Astrocyte (in vitro differentiated cells and primary cell): ENCODE measurements around the gene MARVELD3. TPM values are rescaled to one million over a fixed set of nuclear protein-coding genes. Genes with fewer than 3 reads are reported as not detected.

Experiments
- DNase-seq: peaks from one replicate; pipeline ENCODE4 v3.0.0-alpha.2; 2010; ENCODE audit warnings: low read depth
- FAIRE-seq: peaks from 2 replicates; lab custom pipeline; 2011; peaks lifted over from hg19 to GRCh38; lab: Jason Lieb, UNC
- H2AFZ ChIP-seq: 2 replicates; pipeline ENCODE4 v1.6.0; 2012; ENCODE audit warnings: low read depth, low read length, inconsistent platforms
- H3K27ac ChIP-seq: 2 replicates; pipeline ENCODE4 v1.5.1; 2011; ENCODE audit warnings: low read depth, low read length, inconsistent platforms
- H3K27me3 ChIP-seq: 2 replicates; pipeline ENCODE4 v1.6.0; 2011; ENCODE audit warnings: low read length, inconsistent platforms; ENCODE audit not compliant: insufficient read depth
- H3K36me3 ChIP-seq: 2 replicates; pipeline ENCODE4 v1.5.1; 2011; ENCODE audit warnings: low read length, inconsistent platforms; ENCODE audit not compliant: insufficient read depth
- H3K4me1 ChIP-seq: 2 replicates; pipeline ENCODE4 v1.5.1; 2011; ENCODE audit warnings: low read length, inconsistent platforms; ENCODE audit not compliant: insufficient read depth
- H3K4me2 ChIP-seq: 2 replicates; pipeline ENCODE4 v1.6.0; 2012; ENCODE audit warnings: low read length, inconsistent platforms
- H3K4me3 ChIP-seq: 2 replicates; pipeline ENCODE4 v1.5.1; 2011; ENCODE audit warnings: low read depth, mild to moderate bottlenecking, low read length, inconsistent platforms; ENCODE audit not compliant: insufficient read depth
- H3K79me2 ChIP-seq: 2 replicates; pipeline ENCODE4 v1.6.0; 2012; ENCODE audit warnings: mild to moderate bottlenecking, low read length, inconsistent platforms; ENCODE audit not compliant: insufficient read depth
- H3K9ac ChIP-seq: 2 replicates; pipeline ENCODE4 v1.6.0; 2012; ENCODE audit warnings: mild to moderate bottlenecking, low read length, inconsistent platforms
- H3K9me3 ChIP-seq: 2 replicates; pipeline ENCODE4 v1.5.1; 2012; ENCODE audit warnings: low read depth, mild to moderate bottlenecking, low read length, inconsistent platforms; ENCODE audit not compliant: insufficient read depth
- H4K20me1 ChIP-seq: 2 replicates; pipeline ENCODE4 v1.6.0; 2012; ENCODE audit warnings: low read length, inconsistent platforms; ENCODE audit not compliant: insufficient read depth
- H3K27ac Mint-ChIP-seq: one replicate; pipeline ENCODE4 v1.8.0; 2021; ENCODE audit warnings: mild to moderate bottlenecking, mixed read lengths; ENCODE audit not compliant: unreplicated experiment
- H3K27me3 Mint-ChIP-seq: one replicate; pipeline ENCODE4 v1.8.0; 2021; ENCODE audit warnings: low read depth, mixed read lengths; ENCODE audit not compliant: unreplicated experiment
- H3K36me3 Mint-ChIP-seq: one replicate; pipeline ENCODE4 v1.8.0; 2021; ENCODE audit warnings: low read depth, mixed read lengths; ENCODE audit not compliant: unreplicated experiment
- H3K4me1 Mint-ChIP-seq: one replicate; pipeline ENCODE4 v1.8.0; 2021; ENCODE audit warnings: low read depth, mixed read lengths; ENCODE audit not compliant: unreplicated experiment
- H3K4me3 Mint-ChIP-seq: one replicate; pipeline ENCODE4 v1.8.0; 2021; ENCODE audit warnings: mild to moderate bottlenecking, moderate library complexity, mixed read lengths; ENCODE audit not compliant: unreplicated experiment
- H3K9me3 Mint-ChIP-seq: one replicate; pipeline ENCODE4 v1.8.0; 2021; ENCODE audit warnings: mild to moderate bottlenecking, mixed read lengths; ENCODE audit not compliant: unreplicated experiment
- CTCF ChIP-seq: IDR thresholded peaks from 2 replicates; pipeline ENCODE4 v1.5.1; 2011; ENCODE audit warnings: low read depth, mild to moderate bottlenecking, inconsistent platforms, low read length, moderate library complexity; ENCODE audit not compliant: insufficient read depth
- EZH2 ChIP-seq: IDR thresholded peaks from 2 replicates; pipeline ENCODE4 v1.6.1; 2012; ENCODE audit warnings: mild to moderate bottlenecking, low read length, inconsistent platforms; ENCODE audit not compliant: insufficient read depth
- total RNA-seq: library from RNA; stranded (reverse); gene quantifications from 2 replicates; pipeline ENCODE4 v1.2.1, GENCODE V29; 2021

Gene MARVELD3
- total RNA-seq, 1 donor from 2014 or later = 1.4 TPM

GRCh38 chr16:71629278-71630016, 3.5 kb downstream of the MARVELD3 start:
- H2AFZ ChIP-seq = no peak overlapping the region
- H3K4me3 Mint-ChIP-seq = no peak overlapping the region
- H3K36me3 ChIP-seq = no peaks in the 10 kb centered on the region
- peaks cover 16% of the 10 kb centered on the region for H3K27me3 ChIP-seq
- H3K27ac ChIP-seq = no peak overlapping the region
- DNase-seq (no peak), FAIRE-seq (no peak)
- peaks cover 18% of the 10 kb centered on the region for H3K4me1 Mint-ChIP-seq
- H3K4me2 ChIP-seq = no peak overlapping the region
- H3K9me3 Mint-ChIP-seq = no peaks in the 10 kb centered on the region
- H3K4me3 ChIP-seq = no peak overlapping the region
- no peaks in the 10 kb centered on the region for H3K9me3 ChIP-seq
- peaks cover 6% of the 10 kb centered on the region for H3K4me1 ChIP-seq
- H3K36me3 Mint-ChIP-seq = peaks cover 4% of the 10 kb centered on the region
- H3K79me2 ChIP-seq = no peaks in the 10 kb centered on the region
- TF ChIP-seq CTCF (no peak), EZH2 (no peak)
- H3K9ac ChIP-seq = no peak overlapping the region
- H3K27ac Mint-ChIP-seq = peak overlapping the region; percentile 77
- peaks cover 8% of the 10 kb centered on the region for H3K27me3 Mint-ChIP-seq
- H4K20me1 ChIP-seq = no peaks in the 10 kb centered on the region

GRCh38 chr16:71630808-71631207, 4.8 kb downstream of the MARVELD3 start:
- Histone ChIP-seq H3K27ac (no peak overlapping the region), H3K4me3 (no peak overlapping the region), H2AFZ (no peak overlapping the region), H4K20me1 (no peaks in the 10 kb centered on the region), H3K36me3 (no peaks in the 10 kb centered on the region), H3K79me2 (no peaks in the 10 kb centered on the region), H3K27me3 (peaks cover 13% of the 10 kb centered on the region), H3K9ac (no peak overlapping the region), H3K9me3 (no peaks in the 10 kb centered on the region), H3K4me1 (peaks cover 6% of the 10 kb centered on the region), H3K4me2 (no peak overlapping the region)
- FAIRE-seq = no peak
- peaks cover 6% of the 10 kb centered on the region for H3K36me3 Mint-ChIP-seq
- H3K27me3 Mint-ChIP-seq = peaks cover 8% of the 10 kb centered on the region
- no peaks in the 10 kb centered on the region for H3K9me3 Mint-ChIP-seq
- H3K4me3 Mint-ChIP-seq = no peak overlapping the region
- DNase-seq = no peak
- TF ChIP-seq CTCF (no peak), EZH2 (no peak)
- no peak overlapping the region for H3K27ac Mint-ChIP-seq
- H3K4me1 Mint-ChIP-seq = peaks cover 18% of the 10 kb centered on the region

- peaks cover 10% of the 10 kb centered on the region for H3K27me3 ChIP-seq
- Mint-ChIP-seq H3K4me1 (peaks cover 19% of the 10 kb centered on the region), H3K27me3 (peaks cover 6% of the 10 kb centered on the region), H3K4me3 (no peak overlapping the region), H3K27ac (no peak overlapping the region), H3K9me3 (no peaks in the 10 kb centered on the region), H3K36me3 (peaks cover 6% of the 10 kb centered on the region)
- H3K9me3 ChIP-seq = no peaks in the 10 kb centered on the region
- H3K36me3 ChIP-seq = no peaks in the 10 kb centered on the region
- no peak for TF ChIP-seq EZH2
- TF ChIP-seq CTCF = no peak
- H3K9ac ChIP-seq = no peak overlapping the region
- no peaks in the 10 kb centered on the region for H4K20me1 ChIP-seq
- no peak overlapping the region for H3K4me3 ChIP-seq
- no peak overlapping the region for H3K4me2 ChIP-seq
- DNase-seq (no peak), FAIRE-seq (no peak)
- H3K79me2 ChIP-seq = no peaks in the 10 kb centered on the region
- H2AFZ ChIP-seq = no peak overlapping the region
- H3K27ac ChIP-seq = no peak overlapping the region
- peaks cover 1% of the 10 kb centered on the region for H3K4me1 ChIP-seq
Measured at GRCh38 chr16:71631776-71632175, 5.8 kb downstream of the MARVELD3 start.
